NCI-H510A (cell line): ENCODE results near the gene WSCD2.
"Not testable (repeated sequence)": the region's sequence is repeated elsewhere in the genome, so short reads cannot be mapped to it uniquely, and the experiment has no call there.

Experiments used
- DNase-seq: peaks from one replicate; lab custom pipeline; 2025; lab: John Stamatoyannopoulos, UW

WSCD2 gene

GRCh38 chr12:108198043-108198442, 69.0 kb downstream of the WSCD2 start:
- no peak for DNase-seq

GRCh38 chr12:108199106-108199505, 70.0 kb downstream of the WSCD2 start:
- no peak for DNase-seq

- DNase-seq = no peak
These were observed 72.7 kb downstream of the WSCD2 start for GRCh38 chr12:108201808-108202207.

GRCh38 chr12:108204117-108204987, 75.3 kb downstream of the WSCD2 start:
- DNase-seq = no peak

GRCh38 chr12:108205864-108206263, 76.8 kb downstream of the WSCD2 start:
- DNase-seq = no peak

- DNase-seq = no peak
These were observed 79.0 kb downstream of the WSCD2 start for GRCh38 chr12:108207791-108208730.

- DNase-seq = no peak
These were observed 80.9 kb downstream of the WSCD2 start for GRCh38 chr12:108210001-108210400.

GRCh38 chr12:108211157-108211556, 82.1 kb downstream of the WSCD2 start:
- no peak for DNase-seq

- no peak for DNase-seq
These were observed 84.9 kb downstream of the WSCD2 start for GRCh38 chr12:108213871-108214445.

- DNase-seq = no peak
These were observed 85.4 kb downstream of the WSCD2 start for GRCh38 chr12:108214486-108214885.

GRCh38 chr12:108215458-108215857, 86.4 kb downstream of the WSCD2 start:
- no peak for DNase-seq

GRCh38 chr12:108218921-108219320, 89.8 kb downstream of the WSCD2 start:
- DNase-seq = no peak

- not testable (repeated sequence) for DNase-seq
These were observed 96.0 kb downstream of the WSCD2 start for GRCh38 chr12:108225101-108225500.

GRCh38 chr12:108226866-108227265, 97.8 kb downstream of the WSCD2 start:
- DNase-seq = no peak

GRCh38 chr12:108228746-108229145, 99.7 kb downstream of the WSCD2 start:
- DNase-seq = no peak

- no peak for DNase-seq
These were observed 102.2 kb downstream of the WSCD2 start for GRCh38 chr12:108231109-108231905.

- DNase-seq = no peak
These were observed 102.9 kb downstream of the WSCD2 start for GRCh38 chr12:108231909-108232434.

GRCh38 chr12:108232565-108232964, 103.5 kb downstream of the WSCD2 start:
- no peak for DNase-seq

GRCh38 chr12:108234158-108234557, 105.1 kb downstream of the WSCD2 start:
- DNase-seq = no peak

- no peak for DNase-seq
These were observed 106.3 kb downstream of the WSCD2 start for GRCh38 chr12:108235197-108235984.

GRCh38 chr12:108235985-108236263, 106.8 kb downstream of the WSCD2 start:
- no peak for DNase-seq
